HEK293T (cell line): ENCODE measurements around the gene AMOTL2.

Experiments used
- BHLHE40 ChIP-seq: fragments of 450-650 bp; IDR thresholded peaks from 2 replicates; pipeline ENCODE4 v1.6.1; 2016; ENCODE audit warnings: mild to moderate bottlenecking, moderate library complexity, borderline replicate concordance
- FOXA1 ChIP-seq: fragments of 450-650 bp; IDR thresholded peaks from 2 replicates; pipeline ENCODE4 v1.6.1; 2016; ENCODE audit warnings: mild to moderate bottlenecking
- FOXM1 ChIP-seq: fragments of 450-650 bp; IDR thresholded peaks from 2 replicates; pipeline ENCODE4 v1.6.1; 2017; ENCODE audit warnings: mild to moderate bottlenecking, borderline replicate concordance
- L3MBTL2 ChIP-seq: fragments of 450-650 bp; conservative IDR thresholded peaks from 2 replicates; pipeline ENCODE4 v1.6.1; 2016; ENCODE audit warnings: mild to moderate bottlenecking
- PKNOX1 ChIP-seq: fragments of 450-650 bp; IDR thresholded peaks from 2 replicates; pipeline ENCODE4 v1.6.1; 2016
- SP1 ChIP-seq: fragments of 450-650 bp; IDR thresholded peaks from 2 replicates; pipeline ENCODE4 v1.6.1; 2017
- TARDBP ChIP-seq: fragments of 450-650 bp; IDR thresholded peaks from 2 replicates; pipeline ENCODE4 v1.6.1; 2016

- no peak for TF ChIP-seq BHLHE40
- no peak for TF ChIP-seq L3MBTL2
- no peak for TF ChIP-seq FOXM1
- TF ChIP-seq PKNOX1 = no peak
- TF ChIP-seq TARDBP = no peak
- TF ChIP-seq SP1 = no peak
- no peak for TF ChIP-seq FOXA1
Observed at GRCh38 chr3:134355416-134355815, 18.8 kb downstream of the AMOTL2 start.
